SK-N-SH treated with all-trans-retinoic acid at 6 μM for 48 hours (cell line): Measurements from ENCODE around the gene LRP11.

Experiments used
- ATAC-seq: fragments of 200-7000 bp; cut with Tn5 transposase; 3 replicates; pipeline ENCODE4 v1.9.1; 2020; ENCODE audit warnings: mild to moderate bottlenecking, moderate library complexity
- BACH2 ChIP-seq: fragments of 250-450 bp; sonication (Bioruptor Pico); IDR thresholded peaks from 2 replicates; pipeline ENCODE4 v1.9.0; 2021; ENCODE audit warnings: mild to moderate bottlenecking, borderline replicate concordance
- CSDC2 ChIP-seq: fragments of 250-450 bp; sonication (Bioruptor Pico); IDR thresholded peaks from 2 replicates; pipeline ENCODE4 v1.5.0; 2020; ENCODE audit warnings: mild to moderate bottlenecking, moderate library complexity
- ESRRG ChIP-seq: fragments of 250-450 bp; sonication (Bioruptor Pico); IDR thresholded peaks from 2 replicates; pipeline ENCODE4 v1.6.1; 2021; ENCODE audit warnings: mild to moderate bottlenecking
- GLIS3 ChIP-seq: fragments of 250-450 bp; sonication (Bioruptor Pico); IDR thresholded peaks from 2 replicates; pipeline ENCODE4 v1.5.0; 2020; ENCODE audit warnings: mild to moderate bottlenecking, moderate library complexity
- ISL1 ChIP-seq: fragments of 250-450 bp; sonication (Bioruptor Pico); IDR thresholded peaks from 2 replicates; pipeline ENCODE4 v2.1.2; 2022; ENCODE audit warnings: mild to moderate bottlenecking, moderate library complexity
- OSR1 ChIP-seq: fragments of 250-450 bp; sonication (Bioruptor Pico); IDR thresholded peaks from 2 replicates; pipeline ENCODE4 v1.8.0; 2022; ENCODE audit warnings: moderate library complexity, mild to moderate bottlenecking, inconsistent platforms
- PATZ1 ChIP-seq: fragments of 250-450 bp; sonication (Bioruptor Pico); IDR thresholded peaks from 2 replicates; pipeline ENCODE4 v1.8.0; 2020; ENCODE audit warnings: mild to moderate bottlenecking, moderate library complexity, borderline replicate concordance
- POU6F1 ChIP-seq: fragments of 250-450 bp; sonication (Bioruptor Pico); IDR thresholded peaks from 2 replicates; pipeline ENCODE4 v1.8.0; 2021; ENCODE audit warnings: low read depth, mild to moderate bottlenecking, moderate library complexity, borderline replicate concordance
- PPARA ChIP-seq: fragments of 250-450 bp; sonication (Bioruptor Pico); IDR thresholded peaks from 2 replicates; pipeline ENCODE4 v1.5.0; 2020; ENCODE audit warnings: mild to moderate bottlenecking, borderline replicate concordance
- RARB ChIP-seq: fragments of 250-450 bp; sonication (Bioruptor Pico); IDR thresholded peaks from 2 replicates; pipeline ENCODE4 v1.8.0; 2021; ENCODE audit warnings: mild to moderate bottlenecking, moderate library complexity
- TCF4 ChIP-seq: fragments of 250-450 bp; sonication (Bioruptor Pico); IDR thresholded peaks from 2 replicates; pipeline ENCODE4 v1.8.0; 2021; ENCODE audit warnings: mild to moderate bottlenecking, moderate library complexity, borderline replicate concordance
- TSHZ2 ChIP-seq: fragments of 250-450 bp; sonication (Bioruptor Pico); IDR thresholded peaks from 2 replicates; pipeline ENCODE4 v1.5.0; 2020; ENCODE audit warnings: mild to moderate bottlenecking, moderate library complexity
- ZC3H10 ChIP-seq: fragments of 250-450 bp; sonication (Bioruptor Pico); IDR thresholded peaks from 2 replicates; pipeline ENCODE4 v1.5.1; 2021; ENCODE audit warnings: mild to moderate bottlenecking, moderate library complexity
- ZFP3 ChIP-seq: fragments of 250-450 bp; sonication (Bioruptor Pico); IDR thresholded peaks from 2 replicates; pipeline ENCODE4 v1.5.0; 2020; ENCODE audit warnings: mild to moderate bottlenecking, moderate library complexity
- ZNF70 ChIP-seq: fragments of 450-650 bp; formaldehyde crosslinking; IDR thresholded peaks from 2 replicates; pipeline ENCODE4 v1.5.0; 2020; ENCODE audit warnings: mild to moderate bottlenecking, moderate library complexity
- ZNF8 ChIP-seq: fragments of 450-650 bp; formaldehyde crosslinking; IDR thresholded peaks from 2 replicates; pipeline ENCODE4 v1.5.0; 2020; ENCODE audit warnings: mild to moderate bottlenecking, moderate library complexity

LRP11 gene

GRCh38 chr6:149860834-149861602 lies 3.1 kb downstream of the LRP11 start:
- ATAC-seq, result no peak

GRCh38 chr6:149860513-149860833 lies 3.7 kb downstream of the LRP11 start:
- TF ChIP-seq ZC3H10 (CRISPR knock-in tag) (no peak), ESRRG (CRISPR knock-in tag) (no peak)
- no peak for ATAC-seq

More at GRCh38 chr6:149860834-149861602, 3.1 kb downstream of the LRP11 start:
- no peak for TF ChIP-seq ISL1 (CRISPR knock-in tag)
- no peak for TF ChIP-seq OSR1
- no peak for TF ChIP-seq PPARA
- TF ChIP-seq POU6F1 (CRISPR knock-in tag), result no peak
- no peak for TF ChIP-seq RARB (CRISPR knock-in tag)
- no peak for TF ChIP-seq BACH2
- TF ChIP-seq TSHZ2 (CRISPR knock-in tag), result no peak
- no peak for TF ChIP-seq ZFP3 (CRISPR knock-in tag)

GRCh38 chr6:149859938-149860337 lies 4.2 kb downstream of the LRP11 start:
- no peak for TF ChIP-seq RARB (CRISPR knock-in tag)
- no peak for TF ChIP-seq ZC3H10 (CRISPR knock-in tag)
- TF ChIP-seq ZNF70 (CRISPR knock-in tag), result no peak
- no peak for TF ChIP-seq POU6F1 (CRISPR knock-in tag)
- TF ChIP-seq ISL1 (CRISPR knock-in tag), result no peak
- TF ChIP-seq GLIS3, result no peak
- no peak for TF ChIP-seq ESRRG (CRISPR knock-in tag)
- no peak for ATAC-seq

GRCh38 chr6:149859368-149859767 lies 4.8 kb downstream of the LRP11 start:
- ATAC-seq, result no peak
- no peak for TF ChIP-seq TSHZ2 (CRISPR knock-in tag)
- no peak for TF ChIP-seq TCF4 (CRISPR knock-in tag)
- TF ChIP-seq CSDC2 (CRISPR knock-in tag), result no peak
- no peak for TF ChIP-seq ZFP3 (CRISPR knock-in tag)
- TF ChIP-seq ZNF70 (CRISPR knock-in tag), result no peak
- TF ChIP-seq POU6F1 (CRISPR knock-in tag), result no peak
- no peak for TF ChIP-seq RARB (CRISPR knock-in tag)
- no peak for TF ChIP-seq ESRRG (CRISPR knock-in tag)
- TF ChIP-seq OSR1, result no peak
- no peak for TF ChIP-seq PATZ1 (CRISPR knock-in tag)
- no peak for TF ChIP-seq ZNF8
- TF ChIP-seq, all 23 proteins: peak for 0
